GM23338 (cell line): ENCODE data around the gene C11orf21. TPM values are rescaled to one million over a fixed set of nuclear protein-coding genes. Genes with fewer than 3 reads are reported as not detected.

Experiments used
- ATAC-seq: fragments of 200-7000 bp; cut with Tn5 transposase; 3 replicates; pipeline ENCODE4 v1.9.1; 2020
- DNase-seq: peaks from one replicate; pipeline ENCODE4 v3.0.0-alpha.2; 2015; ENCODE audit warnings: low spot score
- H2AFZ ChIP-seq: fragments of 200-600 bp; sonication (generic); 2 replicates; pipeline ENCODE4 v1.8.0; 2016; ENCODE audit warnings: antibody characterized with exemption, mild to moderate bottlenecking, moderate library complexity
- H3F3A ChIP-seq: fragments of 200-600 bp; sonication (generic); replicated peaks from 2 replicates; pipeline ENCODE4 v1.8.0; 2017; ENCODE audit warnings: antibody characterized with exemption, mixed run types, low read depth
- H3K27ac ChIP-seq: fragments of 200-600 bp; sonication (generic); 2 replicates; pipeline ENCODE4 v1.6.1; 2016; ENCODE audit warnings: low read depth
- H3K27me3 ChIP-seq: fragments of 200-600 bp; sonication (generic); 2 replicates; pipeline ENCODE4 v1.8.0; 2016; ENCODE audit warnings: mild to moderate bottlenecking, mixed run types, moderate library complexity; ENCODE audit not compliant: insufficient read depth
- H3K36me3 ChIP-seq: fragments of 200-600 bp; sonication (generic); 2 replicates; pipeline ENCODE4 v1.8.0; 2016; ENCODE audit warnings: mild to moderate bottlenecking; ENCODE audit not compliant: insufficient read depth
- H3K4me1 ChIP-seq: fragments of 200-600 bp; sonication (generic); 2 replicates; pipeline ENCODE4 v1.8.0; 2016; ENCODE audit warnings: mild to moderate bottlenecking, moderate library complexity; ENCODE audit not compliant: insufficient read depth
- H3K4me2 ChIP-seq: fragments of 200-600 bp; sonication (generic); 2 replicates; pipeline ENCODE4 v1.7.1; 2017; ENCODE audit warnings: mixed run types
- H3K4me3 ChIP-seq: fragments of 200-600 bp; sonication (generic); 2 replicates; pipeline ENCODE4 v1.6.1; 2016; ENCODE audit warnings: mixed run types
- H3K79me2 ChIP-seq: fragments of 200-600 bp; sonication (generic); replicated peaks from 2 replicates; pipeline ENCODE4 v1.8.0; 2017; ENCODE audit warnings: mild to moderate bottlenecking; ENCODE audit not compliant: insufficient read depth
- H3K9me2 ChIP-seq: fragments of 200-600 bp; sonication (generic); 2 replicates; pipeline ENCODE4 v1.8.0; 2017; ENCODE audit not compliant: insufficient read depth
- H4K20me1 ChIP-seq: fragments of 200-600 bp; sonication (generic); replicated peaks from 2 replicates; pipeline ENCODE4 v1.8.0; 2017; ENCODE audit warnings: mild to moderate bottlenecking; ENCODE audit not compliant: insufficient read depth
- H3K27ac Mint-ChIP-seq: 2 replicates; pipeline ENCODE4 v1.8.0; 2020; ENCODE audit warnings: inconsistent platforms, mild to moderate bottlenecking, moderate library complexity, mixed read lengths
- H3K27me3 Mint-ChIP-seq: 3 replicates; pipeline ENCODE4 v1.8.0; 2022; ENCODE audit warnings: low read depth, mild to moderate bottlenecking, moderate library complexity, mixed read lengths, inconsistent platforms; ENCODE audit not compliant: insufficient read depth, poor library complexity
- H3K36me3 Mint-ChIP-seq: 3 replicates; pipeline ENCODE4 v1.8.0; 2021; ENCODE audit warnings: low read depth, mild to moderate bottlenecking, inconsistent platforms, moderate library complexity, mixed read lengths
- H3K4me1 Mint-ChIP-seq: 3 replicates; pipeline ENCODE4 v1.8.0; 2020; ENCODE audit warnings: mild to moderate bottlenecking, inconsistent platforms, mixed read lengths
- H3K4me3 Mint-ChIP-seq: 3 replicates; pipeline ENCODE4 v1.8.0; 2021; ENCODE audit warnings: moderate library complexity, mild to moderate bottlenecking, inconsistent platforms, mixed read lengths
- H3K9me3 Mint-ChIP-seq: 3 replicates; pipeline ENCODE4 v1.8.0; 2020; ENCODE audit warnings: moderate library complexity, mild to moderate bottlenecking, inconsistent platforms, mixed read lengths
- CREB1 ChIP-seq: fragments of 250-450 bp; sonication (Bioruptor Pico); IDR thresholded peaks from 2 replicates; pipeline ENCODE4 v1.5.0; 2020; ENCODE audit warnings: low read depth, mild to moderate bottlenecking, moderate library complexity
- STAT1 ChIP-seq: IDR thresholded peaks from one replicate; pipeline ENCODE4 v1.6.1; 2016; ENCODE audit warnings: antibody characterized with exemption; ENCODE audit not compliant: unreplicated experiment
- ZNF114 ChIP-seq: fragments of 250-450 bp; sonication (Bioruptor Pico); IDR thresholded peaks from 2 replicates; pipeline ENCODE4 v1.5.0; 2020; ENCODE audit warnings: mild to moderate bottlenecking, moderate library complexity
- ZNF331 ChIP-seq: fragments of 250-450 bp; sonication (Bioruptor Pico); IDR thresholded peaks from 2 replicates; pipeline ENCODE4 v1.5.0; 2020; ENCODE audit warnings: low read depth, mild to moderate bottlenecking, moderate library complexity
- polyA plus RNA-seq: library from polyadenylated mRNA; unstranded; fragments of >200 nt; fragmentation: Nextera tagmentation; extraction: Ambion mirVana; gene quantifications from 2 replicates; pipeline ENCODE4 v1.2.1, GENCODE V29; 2016
- total RNA-seq: library from RNA; depleted of rRNA; stranded (reverse); fragments of >200 nt; shearing (Covaris generic); gene quantifications from 2 replicates; pipeline ENCODE4 v1.2.3, GENCODE V29; 2014
- TF ChIP-seq, protein P1 (sequence below): IDR thresholded peaks from 2 replicates; pipeline ENCODE4 v1.6.1; 2016; ENCODE audit warnings: antibody characterized with exemption
- TF ChIP-seq, protein P2 (sequence below), 2 experiments: fragments of 200-600 bp in 1 of 2; sonication (generic) in 1 of 2; conservative IDR thresholded peaks; 2 replicates each; pipeline versions ENCODE4 v1.5.1 to v1.6.1; 2016 to 2017; ENCODE audit warnings: antibody characterized with exemption in 2 of 2, low read depth in 2 of 2, mild to moderate bottlenecking in 2 of 2, moderate library complexity in 1 of 2
- TF ChIP-seq, protein P3 (sequence below): fragments of 250-450 bp; sonication (Bioruptor Pico); IDR thresholded peaks from 2 replicates; pipeline ENCODE4 v1.5.0; 2020; ENCODE audit warnings: mild to moderate bottlenecking, moderate library complexity

C11orf21 gene
- total and polyA plus RNA-seq, 2 experiments from 2014 or later: not detected

DNA sequence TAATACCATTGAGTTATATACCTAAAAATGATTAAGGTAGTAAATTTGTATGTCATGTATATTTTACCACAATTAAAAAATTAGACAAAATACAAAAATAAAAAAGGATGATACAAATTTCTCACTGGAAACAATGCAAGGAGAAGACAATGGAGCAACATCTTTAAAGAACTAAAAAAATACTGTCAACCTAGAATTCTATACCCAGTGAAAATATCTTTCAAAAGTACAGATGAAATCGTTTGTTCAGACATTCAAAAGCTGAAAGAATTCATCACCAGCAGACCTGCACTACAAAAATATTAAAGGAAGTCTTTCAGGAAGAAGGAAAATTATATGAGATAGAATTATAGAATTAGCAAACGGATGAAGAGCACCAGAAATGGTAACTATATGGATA lies 21.5 kb downstream of the C11orf21 start:
- DNase-seq (no peak), ATAC-seq (no peak)
- Mint-ChIP-seq H3K27ac (no peak overlapping the region), H3K27me3 (peaks cover 14% of the 10 kb centered on the region), H3K4me3 (no peak overlapping the region), H3K9me3 (peaks cover 4% of the 10 kb centered on the region; the same call in 1 of the 3 replicates), H3K36me3 (no peaks in the 10 kb centered on the region), H3K4me1 (peaks cover 13% of the 10 kb centered on the region)
- H2AFZ ChIP-seq: no peak overlapping the region
- H3K79me2 ChIP-seq: no peaks in the 10 kb centered on the region
- no peaks in the 10 kb centered on the region for H3K27me3 ChIP-seq
- no peaks in the 10 kb centered on the region for H4K20me1 ChIP-seq
- H3F3A ChIP-seq: no peaks in the 10 kb centered on the region
- no peaks in the 10 kb centered on the region for H3K36me3 ChIP-seq
- no peak overlapping the region for H3K27ac ChIP-seq
- H3K4me2 ChIP-seq: no peak overlapping the region
- H3K9me2 ChIP-seq: no peaks in the 10 kb centered on the region; the same call in 1 of the 2 replicates
- TF ChIP-seq STAT1 (no peak), CREB1 (no peak), ZNF331 (CRISPR knock-in tag) (no peak)
- TF ChIP-seq, protein P1, sequence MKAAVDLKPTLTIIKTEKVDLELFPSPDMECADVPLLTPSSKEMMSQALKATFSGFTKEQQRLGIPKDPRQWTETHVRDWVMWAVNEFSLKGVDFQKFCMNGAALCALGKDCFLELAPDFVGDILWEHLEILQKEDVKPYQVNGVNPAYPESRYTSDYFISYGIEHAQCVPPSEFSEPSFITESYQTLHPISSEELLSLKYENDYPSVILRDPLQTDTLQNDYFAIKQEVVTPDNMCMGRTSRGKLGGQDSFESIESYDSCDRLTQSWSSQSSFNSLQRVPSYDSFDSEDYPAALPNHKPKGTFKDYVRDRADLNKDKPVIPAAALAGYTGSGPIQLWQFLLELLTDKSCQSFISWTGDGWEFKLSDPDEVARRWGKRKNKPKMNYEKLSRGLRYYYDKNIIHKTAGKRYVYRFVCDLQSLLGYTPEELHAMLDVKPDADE: no peak
- TF ChIP-seq, protein P2, sequence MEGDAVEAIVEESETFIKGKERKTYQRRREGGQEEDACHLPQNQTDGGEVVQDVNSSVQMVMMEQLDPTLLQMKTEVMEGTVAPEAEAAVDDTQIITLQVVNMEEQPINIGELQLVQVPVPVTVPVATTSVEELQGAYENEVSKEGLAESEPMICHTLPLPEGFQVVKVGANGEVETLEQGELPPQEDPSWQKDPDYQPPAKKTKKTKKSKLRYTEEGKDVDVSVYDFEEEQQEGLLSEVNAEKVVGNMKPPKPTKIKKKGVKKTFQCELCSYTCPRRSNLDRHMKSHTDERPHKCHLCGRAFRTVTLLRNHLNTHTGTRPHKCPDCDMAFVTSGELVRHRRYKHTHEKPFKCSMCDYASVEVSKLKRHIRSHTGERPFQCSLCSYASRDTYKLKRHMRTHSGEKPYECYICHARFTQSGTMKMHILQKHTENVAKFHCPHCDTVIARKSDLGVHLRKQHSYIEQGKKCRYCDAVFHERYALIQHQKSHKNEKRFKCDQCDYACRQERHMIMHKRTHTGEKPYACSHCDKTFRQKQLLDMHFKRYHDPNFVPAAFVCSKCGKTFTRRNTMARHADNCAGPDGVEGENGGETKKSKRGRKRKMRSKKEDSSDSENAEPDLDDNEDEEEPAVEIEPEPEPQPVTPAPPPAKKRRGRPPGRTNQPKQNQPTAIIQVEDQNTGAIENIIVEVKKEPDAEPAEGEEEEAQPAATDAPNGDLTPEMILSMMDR (conservative IDR thresholded peaks at IDR 0.05; ENCODE audit: low read depth in 2 of 2): no peak
- peaks cover 15% of the 10 kb centered on the region for H3K4me1 ChIP-seq
- H3K4me3 ChIP-seq: no peak overlapping the region

DNA sequence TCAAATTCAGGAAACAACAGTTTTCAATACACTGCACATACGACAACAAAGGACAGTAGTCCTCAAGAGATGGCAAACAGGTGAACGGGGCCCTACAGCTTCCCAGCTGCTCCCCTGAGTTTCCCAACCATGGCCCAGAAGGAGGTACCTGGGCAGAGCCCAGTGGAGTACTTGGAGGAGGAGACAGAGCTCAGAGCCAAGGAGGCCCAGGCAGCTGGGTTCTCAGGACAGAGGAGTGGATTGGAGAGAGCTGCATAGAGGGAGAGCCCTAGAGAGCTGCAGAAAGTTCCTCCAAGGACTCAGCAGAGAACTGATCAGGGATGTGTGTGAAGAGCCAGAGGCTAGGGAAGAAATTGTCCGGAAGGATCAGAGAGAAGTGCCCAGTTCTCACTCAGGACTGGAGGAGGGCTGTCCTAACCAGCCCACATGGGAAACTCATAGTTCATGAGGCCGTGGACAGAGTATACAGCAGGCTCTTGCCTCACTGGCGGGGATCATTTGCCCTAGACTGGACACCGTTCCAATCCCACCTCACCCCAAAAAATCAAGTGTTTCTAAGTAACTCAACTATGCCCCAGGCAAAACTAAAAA lies 23.7 kb downstream of the C11orf21 start:
- no peaks in the 10 kb centered on the region for H3F3A ChIP-seq
- peaks cover 15% of the 10 kb centered on the region for H3K4me1 ChIP-seq
- H2AFZ ChIP-seq: no peak overlapping the region
- no peaks in the 10 kb centered on the region for H3K79me2 ChIP-seq
- H3K27ac Mint-ChIP-seq: no peak overlapping the region
- peaks cover 26% of the 10 kb centered on the region for H3K27me3 Mint-ChIP-seq
- H3K36me3 ChIP-seq: no peaks in the 10 kb centered on the region
- no peaks in the 10 kb centered on the region; the same call in 1 of the 2 replicates for H3K9me2 ChIP-seq
- no peak overlapping the region for H3K27ac ChIP-seq
- H4K20me1 ChIP-seq: no peaks in the 10 kb centered on the region
- no peak for TF ChIP-seq CREB1
- TF ChIP-seq, protein P3, sequence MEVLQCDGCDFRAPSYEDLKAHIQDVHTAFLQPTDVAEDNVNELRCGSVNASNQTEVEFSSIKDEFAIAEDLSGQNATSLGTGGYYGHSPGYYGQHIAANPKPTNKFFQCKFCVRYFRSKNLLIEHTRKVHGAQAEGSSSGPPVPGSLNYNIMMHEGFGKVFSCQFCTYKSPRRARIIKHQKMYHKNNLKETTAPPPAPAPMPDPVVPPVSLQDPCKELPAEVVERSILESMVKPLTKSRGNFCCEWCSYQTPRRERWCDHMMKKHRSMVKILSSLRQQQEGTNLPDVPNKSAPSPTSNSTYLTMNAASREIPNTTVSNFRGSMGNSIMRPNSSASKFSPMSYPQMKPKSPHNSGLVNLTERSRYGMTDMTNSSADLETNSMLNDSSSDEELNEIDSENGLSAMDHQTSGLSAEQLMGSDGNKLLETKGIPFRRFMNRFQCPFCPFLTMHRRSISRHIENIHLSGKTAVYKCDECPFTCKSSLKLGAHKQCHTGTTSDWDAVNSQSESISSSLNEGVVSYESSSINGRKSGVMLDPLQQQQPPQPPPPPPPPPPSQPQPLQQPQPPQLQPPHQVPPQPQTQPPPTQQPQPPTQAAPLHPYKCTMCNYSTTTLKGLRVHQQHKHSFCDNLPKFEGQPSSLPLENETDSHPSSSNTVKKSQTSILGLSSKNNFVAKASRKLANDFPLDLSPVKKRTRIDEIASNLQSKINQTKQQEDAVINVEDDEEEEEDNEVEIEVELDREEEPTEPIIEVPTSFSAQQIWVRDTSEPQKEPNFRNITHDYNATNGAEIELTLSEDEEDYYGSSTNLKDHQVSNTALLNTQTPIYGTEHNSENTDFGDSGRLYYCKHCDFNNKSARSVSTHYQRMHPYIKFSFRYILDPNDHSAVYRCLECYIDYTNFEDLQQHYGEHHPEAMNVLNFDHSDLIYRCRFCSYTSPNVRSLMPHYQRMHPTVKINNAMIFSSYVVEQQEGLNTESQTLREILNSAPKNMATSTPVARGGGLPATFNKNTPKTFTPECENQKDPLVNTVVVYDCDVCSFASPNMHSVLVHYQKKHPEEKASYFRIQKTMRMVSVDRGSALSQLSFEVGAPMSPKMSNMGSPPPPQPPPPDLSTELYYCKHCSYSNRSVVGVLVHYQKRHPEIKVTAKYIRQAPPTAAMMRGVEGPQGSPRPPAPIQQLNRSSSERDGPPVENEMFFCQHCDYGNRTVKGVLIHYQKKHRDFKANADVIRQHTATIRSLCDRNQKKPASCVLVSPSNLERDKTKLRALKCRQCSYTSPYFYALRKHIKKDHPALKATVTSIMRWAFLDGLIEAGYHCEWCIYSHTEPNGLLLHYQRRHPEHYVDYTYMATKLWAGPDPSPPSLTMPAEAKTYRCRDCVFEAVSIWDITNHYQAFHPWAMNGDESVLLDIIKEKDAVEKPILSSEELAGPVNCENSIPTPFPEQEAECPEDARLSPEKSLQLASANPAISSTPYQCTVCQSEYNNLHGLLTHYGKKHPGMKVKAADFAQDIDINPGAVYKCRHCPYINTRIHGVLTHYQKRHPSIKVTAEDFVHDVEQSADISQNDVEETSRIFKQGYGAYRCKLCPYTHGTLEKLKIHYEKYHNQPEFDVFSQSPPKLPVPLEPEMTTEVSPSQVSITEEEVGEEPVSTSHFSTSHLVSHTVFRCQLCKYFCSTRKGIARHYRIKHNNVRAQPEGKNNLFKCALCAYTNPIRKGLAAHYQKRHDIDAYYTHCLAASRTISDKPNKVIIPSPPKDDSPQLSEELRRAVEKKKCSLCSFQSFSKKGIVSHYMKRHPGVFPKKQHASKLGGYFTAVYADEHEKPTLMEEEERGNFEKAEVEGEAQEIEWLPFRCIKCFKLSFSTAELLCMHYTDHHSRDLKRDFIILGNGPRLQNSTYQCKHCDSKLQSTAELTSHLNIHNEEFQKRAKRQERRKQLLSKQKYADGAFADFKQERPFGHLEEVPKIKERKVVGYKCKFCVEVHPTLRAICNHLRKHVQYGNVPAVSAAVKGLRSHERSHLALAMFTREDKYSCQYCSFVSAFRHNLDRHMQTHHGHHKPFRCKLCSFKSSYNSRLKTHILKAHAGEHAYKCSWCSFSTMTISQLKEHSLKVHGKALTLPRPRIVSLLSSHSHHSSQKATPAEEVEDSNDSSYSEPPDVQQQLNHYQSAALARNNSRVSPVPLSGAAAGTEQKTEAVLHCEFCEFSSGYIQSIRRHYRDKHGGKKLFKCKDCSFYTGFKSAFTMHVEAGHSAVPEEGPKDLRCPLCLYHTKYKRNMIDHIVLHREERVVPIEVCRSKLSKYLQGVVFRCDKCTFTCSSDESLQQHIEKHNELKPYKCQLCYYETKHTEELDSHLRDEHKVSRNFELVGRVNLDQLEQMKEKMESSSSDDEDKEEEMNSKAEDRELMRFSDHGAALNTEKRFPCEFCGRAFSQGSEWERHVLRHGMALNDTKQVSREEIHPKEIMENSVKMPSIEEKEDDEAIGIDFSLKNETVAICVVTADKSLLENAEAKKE (CRISPR knock-in tag): no peak
- TF ChIP-seq ZNF331 (CRISPR knock-in tag): no peak
- no peak for TF ChIP-seq ZNF114 (CRISPR knock-in tag)
- peak overlapping the region; percentile 52 for H3K4me2 ChIP-seq
- H3K4me3 ChIP-seq: no peak overlapping the region
- H3K27me3 ChIP-seq: peaks cover 14% of the 10 kb centered on the region
- peaks cover 13% of the 10 kb centered on the region for H3K4me1 Mint-ChIP-seq
- ATAC-seq: peak; percentile 89
- peaks cover 4% of the 10 kb centered on the region; the same call in 1 of the 3 replicates for H3K9me3 Mint-ChIP-seq
- DNase-seq: peak; percentile 45
- no peak overlapping the region for H3K4me3 Mint-ChIP-seq
- no peaks in the 10 kb centered on the region for H3K36me3 Mint-ChIP-seq
